ENCODE measurements around the gene NPTX1.

GRCh38 chr17:80422276-80422675 is 54.1 kb downstream of the NPTX1 start:
- TF ChIP-seq POLR2AphosphoS5 (IDR thresholded peaks at IDR 0.05) (no peak), POLR2A (IDR thresholded peaks at IDR 0.05) (no peak), CTCF (IDR thresholded peaks at IDR 0.05) (no peak)
